H1 (cell line): ENCODE data around the gene ZNF397. TPM values are rescaled to one million over a fixed set of nuclear protein-coding genes. Genes with fewer than 3 reads are reported as not detected.

Experiments
- CTCF ChIA-PET: fragments of 300-600 bp; sonication (Branson Sonifier 250); formaldehyde crosslinking; loops from one replicate; lab custom pipeline; 2021; ENCODE audit not compliant: partially characterized antibody; lab: Charles Lee
- POLR2A ChIA-PET: fragments of 300-600 bp; sonication (Branson Sonifier 250); formaldehyde crosslinking; loops from one replicate; lab custom pipeline; 2021; ENCODE audit warnings: inconsistent platforms; ENCODE audit not compliant: partially characterized antibody; lab: Charles Lee
- DNase-seq, 2 experiments: peaks; one replicate each; pipeline versions ENCODE4 v3.0.0 to v3.0.0-alpha.2; 2010 to 2022; ENCODE audit warnings: low spot score in 2 of 2, low read depth in 1 of 2, mixed read lengths in 1 of 2
- FAIRE-seq: peaks from 2 replicates; lab custom pipeline; 2011; peaks lifted over from hg19 to GRCh38; lab: Jason Lieb, UNC
- H2AFZ ChIP-seq: 2 replicates; pipeline ENCODE4 v1.8.1; 2012; ENCODE audit warnings: low read length, inconsistent platforms
- H2AK5ac ChIP-seq: 2 replicates; pipeline ENCODE4 v1.6.1; 2013; ENCODE audit warnings: low read depth, low read length
- H2BK120ac ChIP-seq: replicated peaks from 2 replicates; pipeline ENCODE3; 2013; ENCODE audit warnings: low read depth, low read length, inconsistent platforms
- H2BK12ac ChIP-seq: 2 replicates; pipeline ENCODE4 v1.6.1; 2013; ENCODE audit warnings: low read depth, low read length
- H2BK15ac ChIP-seq: 2 replicates; pipeline ENCODE4 v1.6.1; 2013; ENCODE audit warnings: low read length
- H2BK20ac ChIP-seq: 2 replicates; pipeline ENCODE4 v1.6.1; 2013; ENCODE audit warnings: low read length
- H2BK5ac ChIP-seq: 2 replicates; pipeline ENCODE4 v1.6.1; 2013; ENCODE audit warnings: low read depth, low read length
- H3K14ac ChIP-seq: 2 replicates; pipeline ENCODE4 v1.6.1; 2013; ENCODE audit warnings: inconsistent platforms; ENCODE audit not compliant: insufficient read length
- H3K18ac ChIP-seq: 2 replicates; pipeline ENCODE4 v1.6.1; 2013; ENCODE audit warnings: low read length; ENCODE audit errors: extremely low read depth
- H3K23ac ChIP-seq: 2 replicates; pipeline ENCODE4 v1.6.1; 2013; ENCODE audit warnings: inconsistent platforms; ENCODE audit not compliant: insufficient read length
- H3K23me2 ChIP-seq: 2 replicates; pipeline ENCODE4 v1.6.1; 2013; ENCODE audit warnings: low read depth, low read length
- H3K27ac ChIP-seq: 2 replicates; pipeline ENCODE4 v1.6.1; 2011; ENCODE audit warnings: low read depth, low read length, inconsistent platforms
- H3K27me3 ChIP-seq, 4 experiments: replicated peaks in 1 of 4; 1 replicate in 1 of 4; 2 replicates in 3 of 4; pipeline versions ENCODE4 v1.6.1 to v1.8.1; 2011 to 2013; ENCODE audit warnings: low read length in 3 of 4, mild to moderate bottlenecking in 3 of 4, inconsistent platforms in 2 of 4, mixed read lengths in 2 of 4, moderate library complexity in 1 of 4; ENCODE audit not compliant: control insufficient read depth in 3 of 4, insufficient read depth in 3 of 4; ENCODE audit errors: extremely low read depth in 1 of 4
- H3K36me3 ChIP-seq, 4 experiments: 2 replicates each; pipeline versions ENCODE4 v1.6.1 to v1.8.1; 2011 to 2013; ENCODE audit warnings: mild to moderate bottlenecking in 4 of 4, low read length in 3 of 4, moderate library complexity in 2 of 4, control low read depth in 1 of 4, inconsistent platforms in 1 of 4; ENCODE audit not compliant: insufficient read depth in 4 of 4, control insufficient read depth in 2 of 4
- H3K4ac ChIP-seq: replicated peaks from 2 replicates; pipeline ENCODE3; 2013; ENCODE audit warnings: low read length, low read depth, mixed read lengths, inconsistent platforms; ENCODE audit not compliant: insufficient read length
- H3K4me1 ChIP-seq, 4 experiments: replicated peaks in 1 of 4; 1 replicate in 1 of 4; 2 replicates in 3 of 4; pipeline versions ENCODE4 v1.6.1 to v1.8.1; 2011 to 2013; ENCODE audit warnings: low read length in 3 of 4, inconsistent platforms in 2 of 4, mixed read lengths in 1 of 4; ENCODE audit not compliant: insufficient read depth in 4 of 4, control insufficient read depth in 3 of 4
- H3K4me2 ChIP-seq, 2 experiments: 2 replicates each; pipeline versions ENCODE4 v1.6.1 to v1.8.1; 2011 to 2013; ENCODE audit warnings: low read depth in 2 of 2, low read length in 2 of 2, control low read depth in 1 of 2, inconsistent platforms in 1 of 2, mild to moderate bottlenecking in 1 of 2; ENCODE audit not compliant: insufficient read depth in 1 of 2
- H3K4me3 ChIP-seq, 4 experiments: fragments of 200-600, 300-600 bp in 1 of 4; sonication (generic), shearing (Covaris generic), sonication (Bioruptor Twin) in 1 of 4; 2 replicates each; pipeline versions ENCODE4 v1.5.1 to v1.8.1; 2011 to 2016; ENCODE audit warnings: low read length in 4 of 4, low read depth in 3 of 4, control low read depth in 2 of 4, inconsistent platforms in 2 of 4, mild to moderate bottlenecking in 2 of 4, mixed read lengths in 1 of 4, moderate library complexity in 1 of 4; ENCODE audit not compliant: insufficient read depth in 2 of 4; ENCODE audit errors: extremely low read depth in 1 of 4
- H3K56ac ChIP-seq: replicated peaks from 2 replicates; pipeline ENCODE3; 2013; ENCODE audit warnings: low read depth, mild to moderate bottlenecking, mixed read lengths, low read length, inconsistent platforms; ENCODE audit not compliant: insufficient read length
- H3K79me1 ChIP-seq: 2 replicates; pipeline ENCODE4 v1.6.1; 2013; ENCODE audit warnings: low read depth, low read length, control low read depth
- H3K79me2 ChIP-seq, 2 experiments: 2 replicates each; pipeline versions ENCODE4 v1.6.1 to v1.8.1; 2012 to 2013; ENCODE audit warnings: low read length in 2 of 2, mild to moderate bottlenecking in 2 of 2, inconsistent platforms in 1 of 2; ENCODE audit not compliant: insufficient read depth in 2 of 2, control insufficient read depth in 1 of 2
- H3K9ac ChIP-seq, 4 experiments: replicated peaks in 1 of 4; 1 replicate in 1 of 4; 2 replicates in 3 of 4; pipeline versions ENCODE4 v1.6.1 to v1.8.1; 2011 to 2013; ENCODE audit warnings: low read depth in 3 of 4, low read length in 3 of 4, control low read depth in 2 of 4, mild to moderate bottlenecking in 2 of 4, moderate library complexity in 2 of 4, inconsistent platforms in 1 of 4; ENCODE audit errors: extremely low read depth in 1 of 4
- H3K9me3 ChIP-seq, 2 experiments: 2 replicates each; pipeline versions ENCODE4 v1.6.1 to v1.8.1; 2012 to 2013; ENCODE audit warnings: mild to moderate bottlenecking in 2 of 2, moderate library complexity in 2 of 2, control low read depth in 1 of 2, inconsistent platforms in 1 of 2, low read depth in 1 of 2, low read length in 1 of 2, mixed read lengths in 1 of 2; ENCODE audit not compliant: insufficient read depth in 2 of 2
- H4K20me1 ChIP-seq, 2 experiments: replicated peaks in 1 of 2; 2 replicates each; pipeline versions ENCODE3 to v1.8.1; 2011 to 2013; ENCODE audit warnings: inconsistent platforms in 2 of 2, low read length in 2 of 2, mild to moderate bottlenecking in 1 of 2; ENCODE audit not compliant: insufficient read depth in 2 of 2, control insufficient read depth in 1 of 2
- H4K5ac ChIP-seq: 2 replicates; pipeline ENCODE4 v1.6.1; 2013; ENCODE audit warnings: low read length, low read depth, mixed read lengths, inconsistent platforms; ENCODE audit not compliant: insufficient read length
- H4K8ac ChIP-seq: 2 replicates; pipeline ENCODE4 v1.8.0; 2013; ENCODE audit warnings: mild to moderate bottlenecking, moderate library complexity, low read length, inconsistent platforms; ENCODE audit not compliant: insufficient read depth; ENCODE audit errors: extremely low read depth
- H4K91ac ChIP-seq: replicated peaks from 2 replicates; pipeline ENCODE3; 2013; ENCODE audit warnings: low read length, mixed read lengths, inconsistent platforms; ENCODE audit not compliant: insufficient read length
- ATF3 ChIP-seq: IDR thresholded peaks from 2 replicates; pipeline ENCODE4 v1.6.1; 2011; ENCODE audit warnings: low read depth, mild to moderate bottlenecking, low read length; ENCODE audit not compliant: insufficient read depth
- FOSL1 ChIP-seq: IDR thresholded peaks from 2 replicates; pipeline ENCODE4 v1.6.1; 2011; ENCODE audit warnings: mild to moderate bottlenecking, low read depth, low read length, moderate library complexity; ENCODE audit not compliant: insufficient read depth
- NANOG ChIP-seq: IDR thresholded peaks from 2 replicates; pipeline ENCODE4 v1.6.1; 2011; ENCODE audit warnings: low read length, low read depth, mild to moderate bottlenecking, inconsistent platforms; ENCODE audit not compliant: insufficient read depth, poor library complexity, severe bottlenecking
- SIN3A ChIP-seq, 2 experiments: IDR thresholded peaks in 1 of 2; conservative IDR thresholded peaks in 1 of 2; 2 replicates each; pipeline ENCODE4 v1.6.1; 2011 to 2012; ENCODE audit warnings: low read length in 2 of 2, improper control_type of control experiment in 1 of 2, low read depth in 1 of 2, mild to moderate bottlenecking in 1 of 2
- SP1 ChIP-seq: IDR thresholded peaks from 2 replicates; pipeline ENCODE4 v1.6.1; 2011; ENCODE audit warnings: low read depth, low read length
- YY1 ChIP-seq: IDR thresholded peaks from 2 replicates; pipeline ENCODE4 v1.6.1; 2011; ENCODE audit warnings: low read depth, mild to moderate bottlenecking, low read length
- WGBS, 2 experiments: shearing (Covaris generic) in 1 of 2; methylation state at CpG; one replicate each; pipeline versions ENCODE4 v1.1.6 to v1.1.7; 2013 to 2015; ENCODE audit warnings: low lambda C conversion rate in 2 of 2, mixed read lengths in 2 of 2, inconsistent platforms in 1 of 2, low coverage in 1 of 2, missing lambda C conversion rate in 1 of 2; ENCODE audit not compliant: insufficient replicate concordance in 2 of 2, insufficient coverage in 1 of 2, insufficient read length in 1 of 2; ENCODE audit errors: extremely low coverage in 1 of 2, missing lambda C conversion rate in 1 of 2; 5-methylcytosine and 5-hydroxymethylcytosine counted together
- polyA plus RNA-seq, 7 experiments: library from polyadenylated mRNA; depleted of rRNA in 3 of 7; stranded (reverse) in 5 of 7; unstranded in 2 of 7; fragments of >200 nt in 5 of 7; fragments of 200-250 nt in 2 of 7; gene quantifications; 1 replicate in 5 of 7; 2 replicates in 1 of 7; 4 replicates in 1 of 7; pipeline versions ENCODE4 v1.2.1 to v1.2.3, GENCODE V29; 2011 to 2013; ENCODE audit warnings: missing spikeins in 2 of 7, mixed read lengths in 2 of 7
- total RNA-seq: library from RNA; stranded (reverse); fragmentation: NEBNext Ultra II Directional; extraction: Animal tissue kit (Norgen Biotek cat#: 25700); gene quantifications from 2 replicates; pipeline ENCODE4 v1.2.1, GENCODE V29; 2021

Gene ZNF397
- total and polyA plus RNA-seq, 2 of the 8 experiments (the other 6 are each of a cell fraction or from before 2014, with no cell fraction given) = 9.8 to 39.5 TPM

GRCh38 chr18:35268821-35269220 lies 28.0 kb downstream of the ZNF397 start:
- Histone ChIP-seq H3K4ac (no peak overlapping the region), H4K20me1 (no peaks in the 10 kb centered on the region), H4K8ac (no peak overlapping the region), H3K4me3 (no peak overlapping the region), H2AFZ (no peak overlapping the region), H3K79me2 (no peaks in the 10 kb centered on the region), H3K36me3 (peaks cover 0 to 14% (median 0%) of the 10 kb centered on the region in 4 experiments; a peak in 1 of 8 replicates), H3K23me2 (no peaks in the 10 kb centered on the region), H2BK12ac (no peak overlapping the region), H2AK5ac (no peak overlapping the region), H3K27me3 (no peaks in the 10 kb centered on the region), H4K5ac (no peak overlapping the region), H3K4me2 (no peak overlapping the region), H3K23ac (no peak overlapping the region), H3K56ac (no peak overlapping the region), H2BK5ac (no peak overlapping the region), H3K79me1 (no peaks in the 10 kb centered on the region), H2BK120ac (no peak overlapping the region), H3K14ac (no peak overlapping the region), H3K9ac (no peak overlapping the region), H3K4me1 (no peaks in the 10 kb centered on the region; a peak in 1 of 7 replicates), H3K18ac (no peak overlapping the region), H2BK20ac (no peak overlapping the region), H2BK15ac (no peak overlapping the region), H4K91ac (no peak overlapping the region), H3K27ac (no peak overlapping the region), H3K9me3 (peaks cover 0 to 17% of the 10 kb centered on the region in 2 experiments; a peak in 2 of 4 replicates)
- DNase-seq (no peak), FAIRE-seq (no peak)
- 84% methylated on average over 2 of the region's 2 CpGs; no CpG with 5 or more reads in 1 of the 2 experiments for whole genome bisulfite sequencing, 2 experiments
- POLR2A ChIA-PET = interaction anchor here (1.1 to 3.9 kb wide), 4 partner anchors 13 to 62 kb away, joined by 3 to 53 read pairs (median 10); partner anchors contain the start of genes ZNF397 and ZSCAN30
- CTCF ChIA-PET = interaction anchor here (1.6 to 2.5 kb wide), 3 partner anchors 15 to 55 kb away, joined by 4 to 11 read pairs (median 6); partner anchors contain the start of gene ZSCAN30
- TF ChIP-seq YY1 (no peak), NANOG (no peak), FOSL1 (no peak), SP1 (no peak), ATF3 (no peak), SIN3A (conservative IDR thresholded peaks at IDR 0.05 in 1 of 2, IDR thresholded peaks at IDR 0.05 in 1 of 2; ENCODE audit: low read depth in 1 of 2, low read length in 2 of 2) (no peak)
